Glutamatergic neuron (in vitro differentiated cells): Measurements from ENCODE around the gene WDR33. TPM values are rescaled to one million over a fixed set of nuclear protein-coding genes. Genes with fewer than 3 reads are reported as not detected.
"Not testable (repeated sequence)": the region's sequence is repeated elsewhere in the genome, so short reads cannot be mapped to it uniquely, and the experiment has no call there.

ENCODE experiments used
- DNase-seq: peaks from one replicate; pipeline ENCODE4 v3.0.0; 2022
- H3K27ac Mint-ChIP-seq: one replicate; pipeline ENCODE4 v1.8.0; 2020; ENCODE audit warnings: mild to moderate bottlenecking, mixed read lengths, inconsistent platforms; ENCODE audit not compliant: unreplicated experiment
- H3K27me3 Mint-ChIP-seq: one replicate; pipeline ENCODE4 v1.8.0; 2020; ENCODE audit warnings: mild to moderate bottlenecking, moderate library complexity, mixed read lengths, inconsistent platforms; ENCODE audit not compliant: unreplicated experiment
- H3K36me3 Mint-ChIP-seq: one replicate; pipeline ENCODE4 v1.8.0; 2020; ENCODE audit warnings: mild to moderate bottlenecking, mixed read lengths, inconsistent platforms; ENCODE audit not compliant: unreplicated experiment
- H3K4me1 Mint-ChIP-seq: one replicate; pipeline ENCODE4 v1.8.0; 2020; ENCODE audit warnings: mild to moderate bottlenecking, low read depth, mixed read lengths, inconsistent platforms; ENCODE audit not compliant: unreplicated experiment
- H3K4me3 Mint-ChIP-seq: one replicate; pipeline ENCODE4 v1.8.0; 2020; ENCODE audit warnings: mild to moderate bottlenecking, mixed read lengths, inconsistent platforms; ENCODE audit not compliant: unreplicated experiment
- H3K9me3 Mint-ChIP-seq: one replicate; pipeline ENCODE4 v1.8.0; 2020; ENCODE audit warnings: mild to moderate bottlenecking, moderate library complexity, mixed read lengths, inconsistent platforms; ENCODE audit not compliant: unreplicated experiment
- CTCF ChIP-seq: fragments of 200-600 bp; sonication (generic); IDR thresholded peaks from one replicate; pipeline ENCODE4 v1.5.0; 2021; ENCODE audit not compliant: partially characterized antibody, unreplicated experiment
- total RNA-seq: library from RNA; stranded (reverse); fragmentation: NEBNext Ultra II Directional; extraction: Animal tissue kit (Norgen Biotek cat#: 25700); gene quantifications from one replicate; pipeline ENCODE4 v1.2.1, GENCODE V29; 2021; ENCODE audit not compliant: unreplicated experiment

WDR33 gene
- total RNA-seq, 1 donor from 2014 or later, result 54.5 TPM

GRCh38 chr2:127840893-127841292, 29.9 kb upstream of the WDR33 start:
- H3K27me3 Mint-ChIP-seq, result no peaks in the 10 kb centered on the region
- no peak overlapping the region for H3K27ac Mint-ChIP-seq
- H3K4me3 Mint-ChIP-seq, result no peak overlapping the region
- H3K36me3 Mint-ChIP-seq, result peaks cover 6% of the 10 kb centered on the region
- H3K9me3 Mint-ChIP-seq, result no peaks in the 10 kb centered on the region
- TF ChIP-seq CTCF, result no peak
- DNase-seq, result no peak
- no peaks in the 10 kb centered on the region for H3K4me1 Mint-ChIP-seq

GRCh38 chr2:127834951-127835350, 24.0 kb upstream of the WDR33 start:
- Mint-ChIP-seq H3K36me3 (no peaks in the 10 kb centered on the region), H3K9me3 (no peaks in the 10 kb centered on the region), H3K4me3 (no peak overlapping the region), H3K4me1 (no peaks in the 10 kb centered on the region), H3K27me3 (no peaks in the 10 kb centered on the region), H3K27ac (no peak overlapping the region)
- DNase-seq, result no peak
- no peak for TF ChIP-seq CTCF

- no peak for TF ChIP-seq CTCF
- H3K9me3 Mint-ChIP-seq, result peaks cover 9% of the 10 kb centered on the region
- H3K27ac Mint-ChIP-seq, result no peak overlapping the region
- H3K27me3 Mint-ChIP-seq, result peaks cover 2% of the 10 kb centered on the region
- peaks cover 10% of the 10 kb centered on the region for H3K36me3 Mint-ChIP-seq
- DNase-seq, result no peak
- no peak overlapping the region for H3K4me3 Mint-ChIP-seq
- no peaks in the 10 kb centered on the region for H3K4me1 Mint-ChIP-seq
Observed at GRCh38 chr2:127829845-127830246, 18.9 kb upstream of the WDR33 start.

- H3K4me1 Mint-ChIP-seq, H3K9me3 Mint-ChIP-seq, DNase-seq, H3K27me3 Mint-ChIP-seq, H3K4me3 Mint-ChIP-seq, H3K27ac Mint-ChIP-seq: not testable (repeated sequence)
- H3K36me3 Mint-ChIP-seq, result peaks cover 15% of the 10 kb centered on the region
Observed at GRCh38 chr2:127826708-127827107, 15.7 kb upstream of the WDR33 start.

GRCh38 chr2:127826047-127826446, 15.1 kb upstream of the WDR33 start:
- Mint-ChIP-seq H3K27ac (no peak overlapping the region), H3K27me3 (peaks cover 2% of the 10 kb centered on the region), H3K36me3 (peaks cover 19% of the 10 kb centered on the region), H3K9me3 (peaks cover 9% of the 10 kb centered on the region), H3K4me1 (no peaks in the 10 kb centered on the region), H3K4me3 (no peak overlapping the region)
- TF ChIP-seq CTCF, result no peak
- DNase-seq, result no peak
